GM21528 (cell line): Measurements from ENCODE around the gene WAS.
A peak's percentile ranks its signal among the peaks of the same experiment; 100 is the strongest.
"Not testable (repeated sequence)": the region's sequence is repeated elsewhere in the genome, so short reads cannot be mapped to it uniquely, and the experiment has no call there.

Source experiments
- ATAC-seq: cut with Tn5 transposase; IDR thresholded peaks from one replicate; pipeline ENCODE4 v1.9.1; 2021; ENCODE audit warnings: mild to moderate bottlenecking, moderate library complexity; ENCODE audit not compliant: unreplicated experiment, low FRiP score

Gene WAS

DNA sequence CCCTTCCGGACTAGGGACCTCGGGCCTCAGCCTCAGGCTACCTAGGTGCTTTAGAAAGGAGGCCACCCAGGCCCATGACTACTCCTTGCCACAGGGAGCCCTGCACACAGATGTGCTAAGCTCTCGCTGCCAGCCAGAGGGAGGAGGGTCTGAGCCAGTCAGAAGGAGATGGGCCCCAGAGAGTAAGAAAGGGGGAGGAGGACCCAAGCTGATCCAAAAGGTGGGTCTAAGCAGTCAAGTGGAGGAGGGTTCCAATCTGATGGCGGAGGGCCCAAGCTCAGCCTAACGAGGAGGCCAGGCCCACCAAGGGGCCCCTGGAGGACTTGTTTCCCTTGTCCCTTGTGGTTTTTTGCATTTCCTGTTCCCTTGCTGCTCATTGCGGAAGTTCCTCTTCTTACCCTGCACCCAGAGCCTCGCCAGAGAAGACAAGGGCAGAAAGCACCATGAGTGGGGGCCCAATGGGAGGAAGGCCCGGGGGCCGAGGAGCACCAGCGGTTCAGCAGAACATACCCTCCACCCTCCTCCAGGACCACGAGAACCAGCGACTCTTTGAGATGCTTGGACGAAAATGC, at the start of gene WAS:
TSS of gene WAS (plus strand) at position 389 of the 572 bp plus-strand sequence. CDS start at position 444, 55 bp downstream.
- peak; percentile 86 for ATAC-seq

DNA sequence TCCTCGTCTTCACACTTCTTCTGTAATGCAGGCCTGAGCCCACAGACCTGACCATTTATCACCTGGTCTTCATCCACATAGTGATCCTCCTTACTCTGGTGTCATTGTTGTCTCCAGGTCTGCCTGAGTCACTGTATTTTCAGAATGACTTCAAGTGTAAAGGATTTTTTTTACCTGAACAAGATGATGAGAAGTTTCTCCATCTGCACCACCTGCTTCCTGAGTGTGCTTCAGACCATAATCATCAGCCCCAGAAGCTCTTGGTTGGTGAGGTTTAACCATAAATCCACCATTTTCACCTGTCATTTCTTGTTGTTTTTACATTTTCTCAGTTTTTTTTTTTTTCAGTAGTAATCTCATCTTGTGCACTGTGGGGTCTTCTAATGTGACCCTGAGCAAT, 47.3 kb upstream of the WAS start:
- no peak for ATAC-seq

DNA sequence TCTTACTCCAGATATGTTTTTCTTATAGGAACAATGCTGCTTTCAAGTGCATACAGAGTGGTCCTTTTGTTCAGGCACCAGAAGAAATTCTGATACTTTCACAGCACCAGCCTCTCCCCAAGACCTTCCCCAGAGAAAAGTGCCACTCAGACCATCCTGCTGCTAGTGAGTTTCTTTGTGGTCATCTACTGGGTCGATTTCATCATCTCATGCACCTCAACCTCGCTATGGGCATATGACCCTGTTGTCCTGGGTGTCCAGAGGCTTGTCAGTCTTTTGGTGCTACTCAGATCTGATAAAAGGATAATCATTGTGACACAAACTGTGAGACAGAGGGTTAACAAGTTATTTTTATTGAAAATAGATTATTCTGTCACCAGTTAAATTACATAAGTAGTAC, 46.8 kb upstream of the WAS start:
- ATAC-seq: no peak

DNA sequence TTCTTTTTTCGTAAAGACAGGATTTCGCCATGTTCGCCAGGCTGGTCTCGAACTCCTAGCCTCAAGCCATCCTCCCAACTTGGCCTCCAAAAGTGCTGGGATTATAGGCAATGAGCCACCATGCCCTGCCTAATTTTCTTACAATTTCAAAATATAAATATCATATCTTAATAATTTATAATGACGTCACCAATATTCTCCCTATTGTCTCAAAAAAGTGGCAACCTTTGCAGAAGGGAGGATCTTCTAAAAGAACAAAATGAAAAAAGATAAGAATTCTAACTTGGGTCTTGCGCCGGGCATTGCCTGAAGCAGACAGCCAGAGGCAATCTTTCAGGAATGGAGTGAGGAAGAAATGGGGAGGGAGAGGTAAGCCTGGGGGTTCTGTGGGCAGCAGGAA, 37.9 kb upstream of the WAS start:
- no peak for ATAC-seq

DNA sequence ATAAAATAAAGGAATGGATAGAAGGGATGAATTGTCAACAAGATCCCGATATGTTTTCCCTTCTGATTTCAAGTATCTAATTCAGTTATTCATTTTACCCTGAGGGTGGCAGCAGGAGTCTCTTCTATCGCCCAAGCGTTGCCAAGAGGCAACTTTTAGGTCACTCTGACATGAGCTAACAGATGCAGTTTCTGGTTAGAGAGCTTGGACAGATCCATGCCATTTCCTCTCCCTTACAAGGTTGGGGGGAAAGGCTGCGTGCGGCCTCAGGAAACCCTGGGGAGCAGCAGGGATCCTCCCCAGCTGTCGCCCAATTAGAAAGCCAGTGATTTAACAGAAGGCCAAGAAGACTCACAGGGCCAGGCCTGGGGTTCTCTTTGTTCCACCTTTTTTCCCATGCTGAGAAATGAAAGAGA, 35.3 kb upstream of the WAS start:
- no peak for ATAC-seq

DNA sequence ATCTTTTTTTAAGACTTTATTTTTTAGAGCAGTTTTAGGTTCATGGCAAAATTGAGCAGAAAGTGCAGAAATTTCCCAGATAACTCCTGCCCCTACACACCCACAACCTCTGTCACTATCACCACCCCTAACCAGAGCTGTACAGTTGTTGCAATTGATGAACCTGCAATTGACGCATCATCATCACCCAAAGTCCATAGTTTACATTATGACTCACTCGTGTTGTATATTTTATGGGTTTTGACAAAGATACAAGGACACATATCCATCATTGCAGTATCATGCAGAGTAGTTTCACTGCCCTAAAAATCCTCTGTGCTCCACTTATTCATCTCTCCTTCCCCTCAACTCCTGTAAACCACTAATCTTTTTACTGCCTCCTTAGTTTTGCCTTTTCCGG, 34.5 kb upstream of the WAS start:
- no peak for ATAC-seq

DNA sequence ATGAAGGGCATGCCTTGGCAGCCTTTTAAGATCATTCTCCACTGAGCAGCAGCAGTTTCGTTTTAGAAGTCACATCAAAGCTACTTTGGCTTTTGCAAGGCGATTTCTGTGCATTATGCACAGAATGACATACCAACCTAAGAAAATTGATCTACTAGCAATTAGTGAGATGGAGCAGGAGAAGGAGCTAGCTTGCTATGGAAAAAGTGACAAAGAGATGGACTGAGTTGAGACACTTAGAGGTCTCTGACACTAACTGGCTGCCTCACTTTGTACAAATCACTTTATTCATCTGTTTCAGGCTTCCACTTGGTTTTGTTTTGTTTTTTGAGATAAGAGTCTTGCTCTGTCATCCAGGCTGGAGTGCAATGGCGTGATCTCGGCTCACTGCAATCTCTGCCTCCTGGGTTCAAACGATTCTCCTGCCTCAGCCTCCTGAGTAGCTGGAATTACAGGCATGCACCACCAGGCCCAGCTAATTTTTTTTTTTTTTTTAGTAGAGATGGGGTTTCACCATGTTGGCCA, 31.5 kb upstream of the WAS start:
- not testable (repeated sequence) for ATAC-seq

DNA sequence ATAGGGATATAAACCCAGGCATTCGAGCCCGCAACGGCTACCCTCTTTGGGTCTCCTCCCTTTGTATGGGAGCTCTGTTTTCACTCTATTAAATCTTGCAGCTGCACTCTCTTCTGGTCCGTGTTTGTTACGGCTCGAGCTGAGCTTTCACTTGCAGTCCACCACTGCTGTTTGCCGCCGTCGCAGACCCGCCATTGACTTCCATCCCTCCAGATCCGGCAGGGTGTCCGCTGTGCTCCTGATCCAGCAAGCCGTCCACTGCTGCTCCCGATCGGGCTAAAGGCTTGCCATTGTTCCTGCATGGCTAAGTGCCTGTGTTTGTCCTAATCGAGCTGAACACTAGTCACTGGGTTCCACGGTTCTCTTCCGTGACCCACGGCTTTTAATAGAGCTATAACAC, 28.9 kb upstream of the WAS start:
- not testable (repeated sequence) for ATAC-seq

DNA sequence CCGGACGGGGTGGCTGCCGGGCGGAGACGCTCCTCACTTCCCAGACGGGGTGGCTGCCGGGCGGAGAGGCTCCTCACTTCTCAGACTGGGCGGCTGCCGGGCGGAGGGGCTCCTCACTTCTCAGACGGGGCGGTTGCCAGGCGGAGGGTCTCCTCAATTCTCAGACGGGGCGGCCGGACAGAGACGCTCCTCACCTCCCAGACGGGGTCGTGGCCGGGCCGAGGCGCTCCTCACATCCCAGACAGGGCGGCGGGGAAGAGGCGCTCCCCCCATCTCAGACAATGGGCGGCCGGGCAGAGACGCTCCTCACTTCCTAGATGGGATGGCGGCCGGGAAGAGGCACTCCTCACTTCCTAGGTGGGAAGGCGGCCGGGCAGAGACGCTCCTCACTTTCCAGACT, 23.9 kb upstream of the WAS start:
- ATAC-seq: not testable (repeated sequence)

DNA sequence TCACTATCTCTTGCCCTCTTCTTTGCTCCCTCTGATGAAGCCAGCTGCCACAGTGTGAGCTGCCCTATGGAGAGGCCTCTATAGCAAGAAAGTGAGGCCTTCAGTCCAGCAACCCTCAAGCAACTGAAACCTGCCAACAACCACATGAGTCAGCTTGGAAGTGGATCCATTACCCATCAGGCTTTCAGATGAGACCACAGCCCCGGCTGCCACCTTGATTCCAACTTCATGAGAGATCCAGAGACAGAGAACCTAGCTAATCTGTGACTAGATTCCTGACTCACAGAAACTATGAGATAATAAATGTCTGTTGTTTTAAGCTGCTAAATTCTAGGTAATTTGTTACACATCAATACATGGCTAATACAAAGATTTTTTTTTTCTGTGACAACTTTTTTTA, 20.4 kb upstream of the WAS start:
- no peak for ATAC-seq

DNA sequence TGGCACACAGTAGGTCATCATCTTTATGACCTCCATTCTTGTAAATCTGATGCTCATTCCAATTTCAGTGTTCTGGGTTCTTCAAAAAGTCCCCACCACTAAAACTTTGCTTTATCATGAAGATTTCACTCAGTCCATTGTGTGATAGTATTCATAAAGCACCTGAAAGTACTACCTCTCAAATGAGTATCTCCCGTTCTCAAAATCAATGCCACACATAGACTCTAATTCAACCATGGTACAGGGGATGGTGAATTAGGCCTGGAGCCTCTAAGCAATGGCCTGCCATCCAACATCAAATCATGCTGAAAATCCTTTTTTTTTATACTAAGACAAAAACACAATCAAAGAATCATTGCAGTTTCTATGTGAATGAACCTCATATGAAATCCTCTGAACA, 19.4 kb upstream of the WAS start:
- ATAC-seq: no peak

DNA sequence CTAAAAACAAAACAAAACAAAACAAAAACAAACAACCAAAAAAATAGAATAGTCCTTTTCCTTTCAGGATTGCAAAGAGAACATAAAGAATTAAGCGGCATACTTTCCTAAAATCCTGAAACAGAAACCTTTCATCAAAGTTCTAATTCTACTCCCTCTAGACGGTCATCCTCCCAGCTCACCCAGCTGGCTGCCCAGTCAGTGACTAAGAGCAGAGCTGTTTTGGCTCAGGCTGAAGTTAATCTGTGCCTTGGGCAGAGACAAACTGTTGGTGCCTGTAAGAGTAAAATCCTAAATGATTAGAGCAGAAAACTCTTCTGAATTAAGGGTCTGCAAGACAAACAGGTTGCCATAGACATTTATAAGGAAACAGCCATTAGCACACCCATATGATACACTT, 17.6 kb upstream of the WAS start:
- no peak for ATAC-seq

DNA sequence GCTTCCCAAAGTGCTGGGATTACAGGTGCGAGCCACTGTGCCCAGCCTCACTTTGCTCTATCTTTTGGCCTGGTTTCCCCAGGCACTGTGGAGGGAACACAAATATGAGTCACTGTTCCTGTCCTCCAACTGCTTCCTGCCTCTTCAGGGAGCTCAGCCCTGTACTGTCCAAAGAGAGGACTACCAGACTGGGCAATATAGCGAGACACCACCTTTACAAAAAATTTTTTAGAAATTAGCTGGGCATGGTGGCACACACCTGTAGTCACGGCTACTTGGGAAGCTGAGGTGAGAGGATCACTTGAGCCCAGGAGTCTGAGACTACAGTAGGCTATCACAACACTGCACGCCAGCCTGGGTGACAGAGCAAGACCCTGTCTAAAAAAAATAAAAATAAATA, 16.9 kb upstream of the WAS start:
- no peak for ATAC-seq

DNA sequence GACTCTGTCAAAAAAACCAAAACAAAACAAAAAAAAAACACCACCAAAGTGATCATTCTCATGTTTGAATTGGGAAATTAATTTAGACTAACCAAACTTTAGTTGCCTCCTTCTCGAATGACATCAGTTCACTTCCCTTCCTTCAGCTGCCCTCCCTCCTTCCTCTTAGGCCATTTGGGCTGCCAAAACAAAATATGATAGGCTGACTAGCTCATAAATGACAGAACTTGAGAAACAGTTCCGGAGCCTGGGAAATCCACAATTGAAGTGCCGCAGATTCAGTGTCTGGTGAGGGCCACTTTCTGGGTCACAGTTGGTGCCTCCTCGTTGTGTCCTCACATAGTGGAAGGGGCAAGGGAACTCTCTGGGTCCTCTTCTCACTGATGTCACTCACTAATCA, 16.1 kb upstream of the WAS start:
- no peak for ATAC-seq

DNA sequence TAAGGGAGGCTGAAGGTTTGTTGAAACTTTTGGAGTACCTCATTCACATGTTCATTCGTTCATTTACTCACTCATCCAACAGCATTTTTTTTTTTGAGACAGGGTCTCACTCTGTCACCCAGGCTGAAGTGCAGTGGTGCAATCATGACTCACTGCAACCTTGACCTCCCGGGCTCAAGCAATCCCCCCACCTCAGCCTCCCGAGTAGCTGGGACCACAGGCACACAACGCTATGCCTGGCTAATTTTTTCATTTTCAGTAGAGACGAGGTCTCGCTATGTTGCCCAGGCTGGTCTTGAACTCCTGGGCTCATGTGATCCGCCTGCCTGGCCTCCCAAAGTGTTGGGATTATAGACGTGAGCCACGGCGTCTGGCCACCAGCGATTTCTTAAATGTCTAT, 15.4 kb upstream of the WAS start:
- ATAC-seq: not testable (repeated sequence)

DNA sequence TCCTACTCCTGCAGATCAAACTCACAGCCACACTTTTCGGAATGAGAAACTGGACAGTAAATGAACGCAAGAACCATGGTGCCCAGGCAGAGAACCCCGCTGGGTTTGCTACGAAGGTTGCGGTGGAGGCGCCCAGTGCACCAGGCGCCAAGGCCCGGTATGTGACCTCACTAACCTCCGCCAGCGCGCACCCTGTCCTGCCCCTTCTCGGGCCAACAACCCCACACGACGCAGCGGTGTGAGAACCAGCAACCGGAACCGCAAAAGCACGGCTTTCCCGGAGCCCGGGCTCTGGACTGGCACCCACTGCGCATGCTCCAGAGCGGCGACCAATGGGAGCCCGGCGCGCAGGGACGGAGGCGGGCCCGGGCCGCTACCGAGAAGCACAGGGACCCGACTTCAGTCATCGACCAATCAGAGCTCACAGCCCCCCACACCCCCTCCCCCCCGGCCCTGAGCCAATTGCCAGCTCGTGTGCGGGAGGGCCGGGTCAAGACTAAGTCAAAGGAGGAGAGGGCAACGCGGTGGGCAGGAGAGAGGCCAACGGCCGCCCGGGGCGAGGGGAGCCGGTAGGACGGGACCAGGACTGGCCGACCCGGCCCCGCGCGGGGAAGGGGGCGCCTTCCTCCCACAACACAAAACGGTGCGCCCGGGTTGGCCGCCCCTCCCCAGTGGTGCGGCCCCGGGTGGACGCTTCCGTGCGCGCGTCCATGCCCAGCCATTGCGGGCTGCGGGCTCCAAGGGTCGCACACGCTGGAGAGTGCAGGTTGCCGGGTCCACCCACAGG, 7.3 kb upstream of the WAS start:
- ATAC-seq: peak; percentile 90

DNA sequence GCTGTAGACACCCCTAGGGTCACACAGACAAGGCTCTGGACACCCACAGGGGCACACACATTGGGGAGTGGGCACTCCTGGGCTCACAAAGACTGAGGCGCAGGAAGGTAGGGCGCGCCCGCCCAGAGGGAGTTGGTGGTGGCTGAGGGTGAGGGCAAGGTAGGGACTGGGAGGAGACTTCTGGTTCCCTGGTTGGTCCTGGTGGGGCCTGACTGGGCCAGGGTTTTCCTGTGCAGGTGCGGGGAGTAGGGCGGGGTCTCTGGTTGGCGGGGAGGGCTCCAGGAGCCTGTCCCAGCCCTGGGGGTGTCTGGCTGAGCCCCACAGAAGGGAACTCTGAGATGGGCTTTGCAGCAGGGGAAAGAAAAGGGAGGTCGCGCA, 6.7 kb upstream of the WAS start:
- peak; percentile 34 for ATAC-seq

DNA sequence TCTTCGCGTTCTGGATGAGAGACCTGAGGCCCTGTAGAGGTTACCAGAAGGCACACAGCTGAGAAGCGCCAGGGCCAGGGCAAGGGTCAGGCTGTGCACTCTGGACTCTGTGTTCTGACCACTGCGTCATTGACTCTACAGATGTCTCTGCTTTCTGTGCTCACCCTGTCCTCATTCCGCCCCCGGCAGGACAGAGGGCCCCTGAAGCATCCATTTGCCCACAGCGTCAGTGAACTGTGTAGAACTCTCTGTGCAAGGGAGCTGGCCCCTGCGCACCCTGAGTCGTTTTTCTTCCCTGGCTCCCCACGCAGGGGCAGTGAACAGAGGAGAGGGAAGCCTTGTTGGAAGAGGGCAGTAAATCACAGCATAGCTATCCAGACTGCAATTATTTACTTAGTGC, 6.1 kb upstream of the WAS start:
- no peak for ATAC-seq

DNA sequence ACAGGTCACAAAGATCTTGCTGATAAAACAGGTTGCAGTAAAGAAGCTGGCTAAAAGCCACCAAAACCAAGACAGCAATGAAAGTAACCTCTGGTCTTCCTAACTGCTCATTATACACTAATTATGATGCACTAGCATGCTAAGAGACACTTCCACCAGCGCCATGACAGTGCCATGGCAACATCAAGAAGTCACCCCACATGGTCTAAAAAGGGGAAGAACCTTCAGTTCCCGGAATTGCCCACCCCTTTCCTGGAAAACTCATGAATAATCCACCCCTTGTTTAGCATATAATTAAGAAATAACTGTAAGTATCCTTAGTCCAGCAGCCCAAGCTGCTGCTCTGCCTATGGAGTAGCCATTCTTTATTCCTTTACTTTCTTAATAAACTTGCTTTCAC, 3.1 kb upstream of the WAS start:
- not testable (repeated sequence) for ATAC-seq

DNA sequence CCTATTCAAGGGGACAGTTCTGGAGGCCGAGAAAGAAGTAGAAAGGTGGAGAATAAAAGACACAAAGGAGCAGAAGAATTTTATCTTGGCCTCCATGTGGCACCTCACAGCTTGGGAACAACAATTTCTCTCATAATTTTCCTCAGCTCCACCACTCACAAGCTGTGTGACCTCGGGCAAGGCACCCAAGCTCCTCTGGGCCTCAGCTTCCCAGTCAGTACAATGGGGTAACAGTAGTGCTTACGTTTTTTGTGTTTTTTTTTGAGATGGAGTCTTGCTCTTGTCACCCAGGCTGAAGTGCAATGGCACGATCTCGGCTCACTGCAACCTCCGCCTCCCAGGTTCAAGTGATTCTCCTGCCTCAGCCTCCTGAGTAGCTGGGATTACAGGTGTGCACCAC, 2.7 kb upstream of the WAS start:
- not testable (repeated sequence) for ATAC-seq

DNA sequence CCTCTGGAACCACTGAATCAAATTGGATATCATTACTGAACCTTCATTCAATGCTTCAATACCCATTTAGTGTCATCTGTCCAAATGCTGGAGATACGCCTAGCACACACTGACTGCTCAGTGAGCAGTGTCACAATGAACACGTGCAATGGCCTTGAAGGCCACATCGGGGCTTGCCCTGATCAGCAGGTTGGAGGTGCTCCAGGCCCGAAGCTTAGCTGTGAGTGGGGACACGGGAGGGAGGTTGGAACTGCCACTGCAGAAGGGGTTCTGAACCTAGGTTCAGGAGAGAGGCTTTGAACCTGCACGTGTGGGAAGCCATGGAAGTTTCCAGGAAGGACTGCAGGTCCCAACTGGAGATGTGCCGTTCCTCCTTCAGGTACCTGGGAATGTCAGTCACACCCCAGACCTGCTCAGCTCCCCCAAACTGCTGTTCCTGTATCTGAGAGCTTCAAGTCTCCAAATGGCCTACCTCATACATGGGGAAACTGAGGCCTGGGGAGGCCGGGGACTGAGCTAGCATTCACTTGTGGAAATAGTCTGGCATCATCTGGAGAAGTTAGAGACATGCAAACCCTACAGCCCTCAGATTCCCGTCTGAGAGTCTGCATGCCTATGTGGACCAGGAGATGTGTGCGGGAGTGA, 1.9 kb upstream of the WAS start:
- ATAC-seq: no peak

DNA sequence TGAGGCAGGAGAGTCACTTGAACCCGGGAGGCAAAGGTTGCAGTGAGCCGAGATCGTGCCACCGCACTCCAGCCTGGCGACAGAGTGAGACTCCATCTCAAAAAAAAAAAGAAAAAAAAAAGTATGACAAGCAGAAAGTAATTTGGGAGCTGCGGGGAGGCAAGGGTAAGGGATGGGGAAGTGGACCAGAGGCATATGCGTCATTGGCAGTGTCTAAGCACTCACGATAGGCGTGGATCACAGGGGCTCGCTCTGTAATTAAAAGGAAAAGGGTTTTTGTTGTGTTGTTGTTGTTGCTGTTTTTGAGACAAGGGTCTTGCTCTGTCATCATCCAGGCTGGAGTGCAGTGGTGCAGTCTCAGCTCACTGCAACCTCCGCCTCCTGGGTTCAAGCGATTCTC, 804 bp upstream of the WAS start:
- not testable (repeated sequence) for ATAC-seq
